ENCODE measurements around the gene ANXA4.

The ANXA4 gene

DNA sequence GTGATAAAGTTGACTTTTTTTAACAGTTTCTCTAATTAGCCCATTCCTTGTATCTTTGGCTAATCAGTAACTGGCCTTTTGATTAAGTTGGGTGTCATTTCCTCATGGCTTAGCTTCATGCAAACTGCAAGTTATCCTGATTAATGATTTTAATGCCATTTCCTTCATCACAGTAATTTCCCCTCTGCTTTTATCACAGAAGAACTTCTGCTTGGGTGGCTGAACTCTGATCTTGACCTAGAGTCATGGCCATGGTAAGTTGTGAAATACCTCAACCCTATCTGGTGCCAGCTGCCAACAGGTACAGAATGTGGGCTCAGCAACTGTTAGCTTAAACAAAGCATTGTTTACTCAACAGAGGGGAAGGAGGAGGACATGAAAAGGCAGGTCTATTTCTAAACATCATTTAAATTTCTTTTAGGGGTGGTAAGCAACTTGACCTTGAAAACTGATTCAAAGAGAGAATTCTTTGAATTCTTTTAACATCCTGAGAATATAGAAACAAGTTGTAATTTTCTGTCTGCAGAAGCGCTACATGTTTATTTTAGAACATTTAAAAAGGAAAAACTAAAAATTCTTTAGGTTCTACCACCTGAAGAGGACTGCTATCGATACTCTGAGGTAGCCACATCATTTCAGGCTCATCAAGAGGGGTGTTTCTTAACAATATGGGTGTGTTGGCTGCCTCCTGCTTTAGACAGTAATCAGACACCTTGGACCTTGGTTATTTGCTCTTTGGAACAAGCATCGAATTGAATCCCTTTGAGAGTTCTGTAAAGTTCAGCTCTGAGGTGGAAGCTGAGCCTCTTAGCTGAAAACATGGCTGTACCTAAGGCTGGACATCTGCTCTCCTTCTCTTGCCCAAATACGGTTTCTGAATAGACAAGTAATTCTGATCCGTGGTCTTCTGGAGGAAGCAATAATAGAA lies 39.7 kb downstream of the ANXA4 start:
- TF ChIP-seq POLR2AphosphoS5 (IDR thresholded peaks at IDR 0.05; ENCODE audit: low read depth, low read length) (no peak), TAF1 (IDR thresholded peaks at IDR 0.05; ENCODE audit: borderline replicate concordance, insufficient read depth, low read length) (no peak), FOXP2 (optimal IDR thresholded peaks at IDR 0.05; ENCODE audit: borderline replicate concordance, extremely low read depth, extremely low read length, insufficient read depth) (no peak), SIN3A (IDR thresholded peaks at IDR 0.05; ENCODE audit: borderline replicate concordance, insufficient read depth, low read length) (no peak)
- TF ChIP-seq, protein P1, sequence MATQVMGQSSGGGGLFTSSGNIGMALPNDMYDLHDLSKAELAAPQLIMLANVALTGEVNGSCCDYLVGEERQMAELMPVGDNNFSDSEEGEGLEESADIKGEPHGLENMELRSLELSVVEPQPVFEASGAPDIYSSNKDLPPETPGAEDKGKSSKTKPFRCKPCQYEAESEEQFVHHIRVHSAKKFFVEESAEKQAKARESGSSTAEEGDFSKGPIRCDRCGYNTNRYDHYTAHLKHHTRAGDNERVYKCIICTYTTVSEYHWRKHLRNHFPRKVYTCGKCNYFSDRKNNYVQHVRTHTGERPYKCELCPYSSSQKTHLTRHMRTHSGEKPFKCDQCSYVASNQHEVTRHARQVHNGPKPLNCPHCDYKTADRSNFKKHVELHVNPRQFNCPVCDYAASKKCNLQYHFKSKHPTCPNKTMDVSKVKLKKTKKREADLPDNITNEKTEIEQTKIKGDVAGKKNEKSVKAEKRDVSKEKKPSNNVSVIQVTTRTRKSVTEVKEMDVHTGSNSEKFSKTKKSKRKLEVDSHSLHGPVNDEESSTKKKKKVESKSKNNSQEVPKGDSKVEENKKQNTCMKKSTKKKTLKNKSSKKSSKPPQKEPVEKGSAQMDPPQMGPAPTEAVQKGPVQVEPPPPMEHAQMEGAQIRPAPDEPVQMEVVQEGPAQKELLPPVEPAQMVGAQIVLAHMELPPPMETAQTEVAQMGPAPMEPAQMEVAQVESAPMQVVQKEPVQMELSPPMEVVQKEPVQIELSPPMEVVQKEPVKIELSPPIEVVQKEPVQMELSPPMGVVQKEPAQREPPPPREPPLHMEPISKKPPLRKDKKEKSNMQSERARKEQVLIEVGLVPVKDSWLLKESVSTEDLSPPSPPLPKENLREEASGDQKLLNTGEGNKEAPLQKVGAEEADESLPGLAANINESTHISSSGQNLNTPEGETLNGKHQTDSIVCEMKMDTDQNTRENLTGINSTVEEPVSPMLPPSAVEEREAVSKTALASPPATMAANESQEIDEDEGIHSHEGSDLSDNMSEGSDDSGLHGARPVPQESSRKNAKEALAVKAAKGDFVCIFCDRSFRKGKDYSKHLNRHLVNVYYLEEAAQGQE (IDR thresholded peaks at IDR 0.05; ENCODE audit: insufficient read depth in 1 of 2, low read depth in 2 of 2, low read length in 2 of 2), result no peak

DNA sequence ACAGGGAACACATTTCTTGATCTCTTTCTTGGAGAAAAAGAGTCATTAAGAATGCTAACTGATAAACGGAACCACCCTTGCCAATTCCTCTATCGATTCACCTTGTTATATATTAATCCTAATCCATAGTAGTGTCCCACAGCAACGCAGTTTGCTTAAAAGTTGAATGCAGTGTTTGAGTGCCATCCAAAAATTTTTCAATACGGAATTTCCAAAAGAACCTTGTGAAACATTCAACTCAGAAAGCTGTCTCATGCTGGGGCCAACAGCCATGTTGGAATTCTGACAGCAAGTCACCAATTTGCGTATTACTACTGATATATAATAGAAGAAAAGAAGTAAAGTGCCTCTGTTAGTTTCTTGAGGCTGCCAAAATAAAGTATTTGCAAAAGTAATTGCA lies 42.3 kb downstream of the ANXA4 start:
- TF ChIP-seq POLR2AphosphoS5 (IDR thresholded peaks at IDR 0.05; ENCODE audit: low read depth, low read length) (no peak), TAF1 (IDR thresholded peaks at IDR 0.05; ENCODE audit: borderline replicate concordance, insufficient read depth, low read length) (no peak), FOXP2 (optimal IDR thresholded peaks at IDR 0.05; ENCODE audit: borderline replicate concordance, extremely low read depth, extremely low read length, insufficient read depth) (no peak), SIN3A (IDR thresholded peaks at IDR 0.05; ENCODE audit: borderline replicate concordance, insufficient read depth, low read length) (no peak)
- TF ChIP-seq, protein P1 (IDR thresholded peaks at IDR 0.05; ENCODE audit: insufficient read depth in 1 of 2, low read depth in 2 of 2, low read length in 2 of 2), result no peak

DNA sequence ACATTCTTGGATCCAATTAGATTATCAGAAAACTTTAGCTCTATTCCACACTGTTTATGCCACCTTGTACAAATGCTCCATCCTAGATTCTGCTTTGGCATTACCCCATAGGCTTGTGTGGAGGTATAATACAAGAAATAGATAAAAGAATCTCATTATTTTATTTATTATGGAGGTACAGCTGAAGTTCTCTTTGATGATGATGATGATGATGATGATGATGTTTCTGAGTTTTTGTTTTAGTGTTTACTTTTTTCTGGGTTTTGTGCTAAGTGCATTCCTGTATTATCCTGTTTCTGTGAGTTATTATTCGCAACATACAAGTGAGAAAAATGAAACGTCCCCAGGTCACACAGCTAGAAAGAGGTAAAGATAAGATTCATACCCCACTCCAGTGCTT lies 43.4 kb downstream of the ANXA4 start:
- TF ChIP-seq POLR2AphosphoS5 (IDR thresholded peaks at IDR 0.05; ENCODE audit: low read depth, low read length), result no peak

- TF ChIP-seq, protein P1 (IDR thresholded peaks at IDR 0.05; ENCODE audit: insufficient read depth in 1 of 2, low read depth in 2 of 2, low read length in 2 of 2), result no peak
- no peak for TF ChIP-seq SIN3A (IDR thresholded peaks at IDR 0.05; ENCODE audit: borderline replicate concordance, insufficient read depth, low read length)
- TF ChIP-seq TAF1 (IDR thresholded peaks at IDR 0.05; ENCODE audit: borderline replicate concordance, insufficient read depth, low read length), result no peak
Measured at GRCh38 chr2:69786052-69786560, 44.2 kb downstream of the ANXA4 start.

GRCh38 chr2:69789175-69789721 lies 47.3 kb downstream of the ANXA4 start:
- no peak for TF ChIP-seq SIN3A (IDR thresholded peaks at IDR 0.05; ENCODE audit: borderline replicate concordance, insufficient read depth, low read length)
- no peak for TF ChIP-seq FOXP2 (optimal IDR thresholded peaks at IDR 0.05; ENCODE audit: borderline replicate concordance, extremely low read depth, extremely low read length, insufficient read depth)
- no peak for TF ChIP-seq TAF1 (IDR thresholded peaks at IDR 0.05; ENCODE audit: borderline replicate concordance, insufficient read depth, low read length)
- no peak for TF ChIP-seq POLR2AphosphoS5 (IDR thresholded peaks at IDR 0.05; ENCODE audit: low read depth, low read length)
- TF ChIP-seq, protein P1 (IDR thresholded peaks at IDR 0.05; ENCODE audit: insufficient read depth in 1 of 2, low read depth in 2 of 2, low read length in 2 of 2), result no peak

All from PFSK-1 (cell line).